ENCODE data around the gene PNRC2.

The PNRC2 gene

DNA sequence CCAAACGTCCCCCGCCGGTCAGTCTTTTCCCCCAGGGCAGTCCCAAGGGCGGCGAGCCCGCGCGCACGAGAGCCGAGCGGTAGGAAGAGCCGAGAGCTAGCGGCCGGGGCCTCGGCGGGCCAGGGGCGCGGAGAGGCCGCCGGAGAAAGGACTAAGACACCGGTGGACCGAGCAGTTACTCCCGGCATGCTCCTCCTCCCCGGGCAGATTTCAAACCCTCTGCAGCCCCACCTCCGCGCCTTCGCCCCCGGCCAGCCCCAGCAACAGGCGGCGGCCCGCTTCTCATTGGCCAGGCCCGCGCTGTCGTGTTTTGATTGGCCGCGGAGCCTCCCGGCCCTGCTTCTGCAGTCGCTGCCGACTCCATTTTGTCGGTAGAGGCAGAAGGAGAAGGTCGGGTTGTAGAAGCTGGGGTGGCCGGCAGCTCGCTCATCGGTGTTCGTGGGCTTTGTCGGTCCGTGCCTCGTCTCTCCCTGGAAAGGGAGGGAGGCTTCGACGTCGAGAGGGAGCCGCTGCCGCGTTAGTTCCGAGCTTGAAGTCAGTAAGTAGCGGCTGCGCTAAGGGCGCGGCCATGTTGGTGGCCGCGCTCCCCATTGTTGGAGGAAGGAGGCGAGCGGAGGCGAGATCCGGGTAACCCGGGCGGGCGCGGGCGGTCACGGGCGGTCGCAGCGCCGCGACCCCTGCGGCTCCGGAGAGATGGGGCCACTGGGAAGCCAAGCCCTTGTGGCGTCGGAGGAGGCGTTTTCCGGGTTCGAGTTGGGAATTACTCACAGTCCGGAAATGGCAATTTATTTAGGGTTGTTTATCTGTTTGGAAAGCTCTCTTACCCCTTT lies at the start of gene PNRC2 (continued):
- TF ChIP-seq SP3 (tag by site-specific recombination; IDR thresholded peaks at IDR 0.05) (peak; percentile 77), ZNF211 (tag by site-specific recombination; IDR thresholded peaks at IDR 0.05; ENCODE audit: low read depth) (no peak), ZNF140 (tag by site-specific recombination; IDR thresholded peaks at IDR 0.05) (no peak), SP7 (tag by site-specific recombination; IDR thresholded peaks at IDR 0.05) (peak; percentile 79), ZNF610 (tag by site-specific recombination; IDR thresholded peaks at IDR 0.05; ENCODE audit: borderline replicate concordance) (peak; percentile 76; the same call in 1 of the 2 replicates), MEIS1 (CRISPR knock-in tag; IDR thresholded peaks at IDR 0.05; ENCODE audit: borderline replicate concordance) (no peak), ZNF391 (tag by site-specific recombination; IDR thresholded peaks at IDR 0.05; ENCODE audit: borderline replicate concordance, low read depth) (no peak), ZNF792 (tag by site-specific recombination; IDR thresholded peaks at IDR 0.05) (no peak), ZNF677 (tag by site-specific recombination; IDR thresholded peaks at IDR 0.05) (no peak), ZFP3 (tag by site-specific recombination; IDR thresholded peaks at IDR 0.05; ENCODE audit: low read depth) (no peak), ZNF544 (tag by site-specific recombination; IDR thresholded peaks at IDR 0.05) (no peak), ZNF48 (tag by site-specific recombination; IDR thresholded peaks at IDR 0.05) (no peak), ZNF585B (tag by site-specific recombination; IDR thresholded peaks at IDR 0.05) (no peak), ZNF214 (tag by site-specific recombination; IDR thresholded peaks at IDR 0.05; ENCODE audit: borderline replicate concordance) (no peak), ZFP37 (tag by site-specific recombination; IDR thresholded peaks at IDR 0.05) (peak; percentile 93), ZNF707 (tag by site-specific recombination; IDR thresholded peaks at IDR 0.05) (no peak), ZNF747 (tag by site-specific recombination; IDR thresholded peaks at IDR 0.05) (no peak), ZNF366 (tag by site-specific recombination; conservative IDR thresholded peaks at IDR 0.05) (no peak), ZNF138 (tag by site-specific recombination; IDR thresholded peaks at IDR 0.05; ENCODE audit: borderline replicate concordance) (no peak), ZNF16 (tag by site-specific recombination; IDR thresholded peaks at IDR 0.05; ENCODE audit: low read depth) (0 out of 2 replicates have a peak, but pooled peaks have one; percentile 24), ZNF292 (tag by site-specific recombination; IDR thresholded peaks at IDR 0.05; ENCODE audit: borderline replicate concordance, low read depth) (no peak), ZNF394 (tag by site-specific recombination; IDR thresholded peaks at IDR 0.05; ENCODE audit: borderline replicate concordance) (peak; percentile 39), KLF7 (tag by site-specific recombination; IDR thresholded peaks at IDR 0.05; ENCODE audit: borderline replicate concordance) (no peak; the same call in 1 of the 2 replicates), EGR2 (tag by site-specific recombination; IDR thresholded peaks at IDR 0.05; ENCODE audit: low read depth) (peak; percentile 81), ZNF404 (tag by site-specific recombination; IDR thresholded peaks at IDR 0.05) (no peak), OSR2 (tag by site-specific recombination; IDR thresholded peaks at IDR 0.05) (peak; percentile 80), ZNF311 (tag by site-specific recombination; IDR thresholded peaks at IDR 0.05; ENCODE audit: borderline replicate concordance) (no peak)
- TF ChIP-seq, protein P1, sequence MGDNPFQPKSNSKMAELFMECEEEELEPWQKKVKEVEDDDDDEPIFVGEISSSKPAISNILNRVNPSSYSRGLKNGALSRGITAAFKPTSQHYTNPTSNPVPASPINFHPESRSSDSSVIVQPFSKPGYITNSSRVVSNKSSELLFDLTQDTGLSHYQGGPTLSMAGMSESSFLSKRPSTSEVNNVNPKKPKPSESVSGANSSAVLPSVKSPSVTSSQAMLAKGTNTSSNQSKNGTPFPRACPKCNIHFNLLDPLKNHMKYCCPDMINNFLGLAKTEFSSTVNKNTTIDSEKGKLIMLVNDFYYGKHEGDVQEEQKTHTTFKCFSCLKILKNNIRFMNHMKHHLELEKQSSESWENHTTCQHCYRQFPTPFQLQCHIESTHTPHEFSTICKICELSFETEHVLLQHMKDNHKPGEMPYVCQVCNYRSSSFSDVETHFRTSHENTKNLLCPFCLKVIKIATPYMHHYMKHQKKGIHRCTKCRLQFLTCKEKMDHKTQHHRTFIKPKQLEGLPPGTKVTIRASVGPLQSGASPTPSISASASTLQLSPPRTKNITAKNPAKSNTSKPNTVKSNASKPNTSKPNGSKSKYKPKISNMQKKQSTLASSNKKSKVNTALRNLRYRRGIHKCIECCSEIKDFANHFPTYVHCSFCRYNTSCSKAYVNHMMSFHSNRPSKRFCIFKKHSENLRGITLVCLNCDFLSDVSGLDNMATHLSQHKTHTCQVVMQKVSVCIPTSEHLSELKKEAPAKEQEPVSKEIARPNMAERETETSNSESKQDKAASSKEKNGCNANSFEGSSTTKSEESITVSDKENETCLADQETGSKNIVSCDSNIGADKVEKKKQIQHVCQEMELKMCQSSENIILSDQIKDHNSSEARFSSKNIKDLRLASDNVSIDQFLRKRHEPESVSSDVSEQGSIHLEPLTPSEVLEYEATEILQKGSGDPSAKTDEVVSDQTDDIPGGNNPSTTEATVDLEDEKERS (tag by site-specific recombination; IDR thresholded peaks at IDR 0.05) = no peak
- TF ChIP-seq, protein P2, sequence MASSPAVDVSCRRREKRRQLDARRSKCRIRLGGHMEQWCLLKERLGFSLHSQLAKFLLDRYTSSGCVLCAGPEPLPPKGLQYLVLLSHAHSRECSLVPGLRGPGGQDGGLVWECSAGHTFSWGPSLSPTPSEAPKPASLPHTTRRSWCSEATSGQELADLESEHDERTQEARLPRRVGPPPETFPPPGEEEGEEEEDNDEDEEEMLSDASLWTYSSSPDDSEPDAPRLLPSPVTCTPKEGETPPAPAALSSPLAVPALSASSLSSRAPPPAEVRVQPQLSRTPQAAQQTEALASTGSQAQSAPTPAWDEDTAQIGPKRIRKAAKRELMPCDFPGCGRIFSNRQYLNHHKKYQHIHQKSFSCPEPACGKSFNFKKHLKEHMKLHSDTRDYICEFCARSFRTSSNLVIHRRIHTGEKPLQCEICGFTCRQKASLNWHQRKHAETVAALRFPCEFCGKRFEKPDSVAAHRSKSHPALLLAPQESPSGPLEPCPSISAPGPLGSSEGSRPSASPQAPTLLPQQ (tag by site-specific recombination; IDR thresholded peaks at IDR 0.05) = peak; percentile 77
- TF ChIP-seq, protein P3, sequence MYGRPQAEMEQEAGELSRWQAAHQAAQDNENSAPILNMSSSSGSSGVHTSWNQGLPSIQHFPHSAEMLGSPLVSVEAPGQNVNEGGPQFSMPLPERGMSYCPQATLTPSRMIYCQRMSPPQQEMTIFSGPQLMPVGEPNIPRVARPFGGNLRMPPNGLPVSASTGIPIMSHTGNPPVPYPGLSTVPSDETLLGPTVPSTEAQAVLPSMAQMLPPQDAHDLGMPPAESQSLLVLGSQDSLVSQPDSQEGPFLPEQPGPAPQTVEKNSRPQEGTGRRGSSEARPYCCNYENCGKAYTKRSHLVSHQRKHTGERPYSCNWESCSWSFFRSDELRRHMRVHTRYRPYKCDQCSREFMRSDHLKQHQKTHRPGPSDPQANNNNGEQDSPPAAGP (tag by site-specific recombination; IDR thresholded peaks at IDR 0.05) = peak; percentile 34; the same call in 1 of the 2 replicates
- TF ChIP-seq, protein P4, sequence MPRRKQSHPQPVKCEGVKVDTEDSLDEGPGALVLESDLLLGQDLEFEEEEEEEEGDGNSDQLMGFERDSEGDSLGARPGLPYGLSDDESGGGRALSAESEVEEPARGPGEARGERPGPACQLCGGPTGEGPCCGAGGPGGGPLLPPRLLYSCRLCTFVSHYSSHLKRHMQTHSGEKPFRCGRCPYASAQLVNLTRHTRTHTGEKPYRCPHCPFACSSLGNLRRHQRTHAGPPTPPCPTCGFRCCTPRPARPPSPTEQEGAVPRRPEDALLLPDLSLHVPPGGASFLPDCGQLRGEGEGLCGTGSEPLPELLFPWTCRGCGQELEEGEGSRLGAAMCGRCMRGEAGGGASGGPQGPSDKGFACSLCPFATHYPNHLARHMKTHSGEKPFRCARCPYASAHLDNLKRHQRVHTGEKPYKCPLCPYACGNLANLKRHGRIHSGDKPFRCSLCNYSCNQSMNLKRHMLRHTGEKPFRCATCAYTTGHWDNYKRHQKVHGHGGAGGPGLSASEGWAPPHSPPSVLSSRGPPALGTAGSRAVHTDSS (tag by site-specific recombination; IDR thresholded peaks at IDR 0.05) = no peak
- TF ChIP-seq, protein P5, sequence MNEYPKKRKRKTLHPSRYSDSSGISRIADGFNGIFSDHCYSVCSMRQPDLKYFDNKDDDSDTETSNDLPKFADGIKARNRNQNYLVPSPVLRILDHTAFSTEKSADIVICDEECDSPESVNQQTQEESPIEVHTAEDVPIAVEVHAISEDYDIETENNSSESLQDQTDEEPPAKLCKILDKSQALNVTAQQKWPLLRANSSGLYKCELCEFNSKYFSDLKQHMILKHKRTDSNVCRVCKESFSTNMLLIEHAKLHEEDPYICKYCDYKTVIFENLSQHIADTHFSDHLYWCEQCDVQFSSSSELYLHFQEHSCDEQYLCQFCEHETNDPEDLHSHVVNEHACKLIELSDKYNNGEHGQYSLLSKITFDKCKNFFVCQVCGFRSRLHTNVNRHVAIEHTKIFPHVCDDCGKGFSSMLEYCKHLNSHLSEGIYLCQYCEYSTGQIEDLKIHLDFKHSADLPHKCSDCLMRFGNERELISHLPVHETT (tag by site-specific recombination; IDR thresholded peaks at IDR 0.05) = peak; percentile 45; the same call in 1 of the 2 replicates
